ENCODE results near the gene RNF224. TPM values are rescaled to one million over a fixed set of nuclear protein-coding genes. Genes with fewer than 3 reads are reported as not detected.

The RNF224 gene
- polyA plus RNA-seq, 2 of the 4 experiments (the other 2 are of a cell fraction): 0.04 TPM; not detected in 1

- peaks cover 31% of the 10 kb centered on the region for H3K4me1 ChIP-seq
- DNase-seq (ENCODE audit: low read depth in 1 of 2, low spot score in 1 of 2) (no peak), ATAC-seq (peak in 1 of 2 experiments; percentile 19; a peak in 4 of 6 replicates), FAIRE-seq (no peak)
- H3K9me3 ChIP-seq: no peaks in the 10 kb centered on the region
- ChIA-PET CTCF (interaction anchor here (0.6 to 11.5 kb wide), 25 partner anchors 9 to 125 kb away, joined by 3 to 156 read pairs (median 4); partner anchors contain the start of genes CYSRT1, GRIN1, LRRC26 and RNF208), POLR2A (interaction anchor here (0.6 to 3.4 kb wide), 16 partner anchors 9 to 62 kb away, joined by 3 to 38 read pairs (median 7); partner anchors contain the start of genes CYSRT1, NDOR1, RNF208 and RNF224)
- WGBS (ENCODE audit: missing lambda C conversion rate): 68% methylated on average over 14 of the region's 23 CpGs
- H3K4me2 ChIP-seq: peak overlapping the region; percentile 99
- H3K4me3 ChIP-seq: peak overlapping the region; percentile 92
- TF ChIP-seq HOXB13 (CRISPR knock-in tag; IDR thresholded peaks at IDR 0.05; ENCODE audit: low read depth) (no peak), CBX8 (IDR thresholded peaks at IDR 0.05) (no peak), ATOH8 (CRISPR knock-in tag; IDR thresholded peaks at IDR 0.05; ENCODE audit: low read depth) (no peak), CTCF (IDR thresholded peaks at IDR 0.05) (no peak), PHF8 (IDR thresholded peaks at IDR 0.05; ENCODE audit: borderline replicate concordance, low read depth) (no peak), EHF (CRISPR knock-in tag; IDR thresholded peaks at IDR 0.05) (no peak), HEYL (CRISPR knock-in tag; IDR thresholded peaks at IDR 0.05) (no peak), ZC3H11A (IDR thresholded peaks at IDR 0.05) (no peak), MYC (IDR thresholded peaks at IDR 0.05; ENCODE audit: borderline replicate concordance, low read length) (no peak)
- H3K27ac ChIP-seq: peak overlapping the region; percentile 97
These were observed 37.7 kb upstream of the RNF224 start for GRCh38 chr9:137189297-137190295.

- Histone ChIP-seq H3K27ac (peak overlapping the region in 1 of 2 experiments; percentile 97; a peak in 1 of 6 replicates), H3K9me3 (no peaks in the 10 kb centered on the region), H3K4me3 (no peak overlapping the region), H3K4me1 (peaks cover 39% of the 10 kb centered on the region), H3K4me2 (peak overlapping the region; percentile 99)
- TF ChIP-seq HOXA7 (CRISPR knock-in tag; IDR thresholded peaks at IDR 0.05) (no peak), RAD21 (conservative IDR thresholded peaks at IDR 0.05 in 1 of 2, IDR thresholded peaks at IDR 0.05 in 1 of 2) (peak in 1 of 2 experiments; percentile 35; a peak in 1 of 5 replicates)
- DNase-seq (ENCODE audit: low read depth in 1 of 2, low spot score in 1 of 2): no peak
- ChIA-PET CTCF (interaction anchor here (0.9 to 11.5 kb wide), 14 partner anchors 7 to 126 kb away, joined by 3 to 156 read pairs (median 7); partner anchors contain the start of genes CYSRT1, LRRC26, RNF208 and RNF224), POLR2A (interaction anchor here (2.1 to 3.4 kb wide), 3 partner anchors 11 to 33 kb away, joined by 15 to 38 read pairs (median 20); partner anchors contain the start of genes CYSRT1, RNF208 and TPRN)
- FAIRE-seq: no peak
- peak; percentile 31 to 44; a peak in 3 of 6 replicates for ATAC-seq
- 94% methylated on average over 3 of the region's 9 CpGs for WGBS (ENCODE audit: missing lambda C conversion rate)
These were observed 36.9 kb upstream of the RNF224 start for GRCh38 chr9:137190315-137190856.

GRCh38 chr9:137191245-137191644 is 36.1 kb upstream of the RNF224 start:
- ChIA-PET CTCF (interaction anchor here (1.2 to 11.5 kb wide), 6 partner anchors 8 to 73 kb away, joined by 3 to 156 read pairs (median 19); partner anchors contain the start of genes CYSRT1, LRRC26, RNF208 and RNF224), POLR2A (interaction anchor here (1.8 kb wide), 1 partner anchor 10 kb away, joined by 10 read pairs; the partner anchor contains the start of gene TPRN)
- no peak for FAIRE-seq
- no peak overlapping the region for H3K27ac ChIP-seq
- WGBS (ENCODE audit: missing lambda C conversion rate): 100% methylated on average over 1 of the region's 3 CpGs
- TF ChIP-seq PBX3 (IDR thresholded peaks at IDR 0.05): 0 out of 2 replicates have a peak, but pooled peaks have one; percentile 12
- TF ChIP-seq CHD4 (IDR thresholded peaks at IDR 0.05; ENCODE audit: borderline replicate concordance): no peak
- peaks cover 44% of the 10 kb centered on the region for H3K4me1 ChIP-seq
- no peak for ATAC-seq
- no peak overlapping the region for H3K4me2 ChIP-seq
- no peaks in the 10 kb centered on the region for H3K9me3 ChIP-seq
- no peak overlapping the region for H3K4me3 ChIP-seq
- DNase-seq (ENCODE audit: low read depth in 1 of 2, low spot score in 1 of 2): no peak
